GM12878 (cell line): Measurements from ENCODE around the gene GABRB1. TPM values are rescaled to one million over a fixed set of nuclear protein-coding genes. Genes with fewer than 3 reads are reported as not detected.

Experiments used
- ATAC-seq: fragments of 200-7000 bp; cut with Tn5 transposase; 3 replicates; pipeline ENCODE4 v1.9.1; 2020; ENCODE audit warnings: mild to moderate bottlenecking, moderate library complexity
- BruUV-seq: library from RNA; stranded (reverse); fragments of 400-500 nt; replicated peaks from 2 replicates; lab custom pipeline; 2021; lab: Mats Ljungman, UMichigan
- CTCF ChIA-PET: fragments of 300-600 bp; sonication (Branson Sonifier 250); formaldehyde crosslinking; extraction: SDS; loops from one replicate; lab custom pipeline; 2021; ENCODE audit warnings: inconsistent platforms; lab: Yijun Ruan, JAX
- POLR2A ChIA-PET: fragments of 350-600 bp; formaldehyde crosslinking; extraction: SDS; loops from one replicate; lab custom pipeline; 2021; ENCODE audit warnings: inconsistent platforms; lab: Charles Lee
- RAD21 ChIA-PET: fragments of 300-600 bp; sonication (Branson Sonifier 250); formaldehyde crosslinking; loops from one replicate; lab custom pipeline; 2023; ENCODE audit warnings: antibody characterized with exemption; ENCODE audit not compliant: unreplicated experiment; lab: Charles Lee
- SMC1A ChIA-PET: fragments of 300-600 bp; sonication (Branson Sonifier 250); formaldehyde crosslinking; loops from one replicate; lab custom pipeline; 2023; ENCODE audit not compliant: unreplicated experiment, uncharacterized antibody; lab: Charles Lee
- DNase-seq: peaks from one replicate; pipeline ENCODE4 v3.0.0-alpha.2; 2011; ENCODE audit warnings: low read depth, low spot score
- FAIRE-seq: peaks from 3 replicates; lab custom pipeline; 2011; peaks lifted over from hg19 to GRCh38; lab: Jason Lieb, UNC
- H2AFZ ChIP-seq: 2 replicates; pipeline ENCODE4 v1.6.0; 2011; ENCODE audit warnings: low read depth, low read length, control low read depth; ENCODE audit not compliant: control insufficient read depth
- H3K27ac ChIP-seq: 2 replicates; pipeline ENCODE4 v1.5.1; 2011; ENCODE audit warnings: control low read depth; ENCODE audit not compliant: control insufficient read depth, insufficient read depth
- H3K27me3 ChIP-seq, 2 experiments: replicated peaks in 1 of 2; 2 replicates each; pipeline versions ENCODE4 v1.6.0 to v1.6.1; 2011; ENCODE audit warnings: low read length in 1 of 2; ENCODE audit not compliant: control insufficient read depth in 2 of 2, insufficient read depth in 2 of 2
- H3K36me3 ChIP-seq, 2 experiments: 2 replicates each; pipeline ENCODE4 v1.5.1; 2011; ENCODE audit warnings: low read length in 1 of 2; ENCODE audit not compliant: control insufficient read depth in 2 of 2, insufficient read depth in 2 of 2
- H3K4me1 ChIP-seq: 2 replicates; pipeline ENCODE4 v1.6.1; 2011; ENCODE audit warnings: mild to moderate bottlenecking, low read length, moderate library complexity, mixed read lengths; ENCODE audit not compliant: control insufficient read depth, insufficient read depth
- H3K4me2 ChIP-seq: 2 replicates; pipeline ENCODE4 v1.6.0; 2011; ENCODE audit warnings: control low read depth; ENCODE audit not compliant: control insufficient read depth, insufficient read depth
- H3K4me3 ChIP-seq: fragments of 200-600 bp; sonication (generic); 2 replicates; pipeline ENCODE4 v1.5.1; 2016
- H3K79me2 ChIP-seq: 2 replicates; pipeline ENCODE4 v1.6.0; 2011; ENCODE audit warnings: low read length; ENCODE audit not compliant: control insufficient read depth, insufficient read depth
- H3K9ac ChIP-seq: 2 replicates; pipeline ENCODE4 v1.8.0; 2011; ENCODE audit warnings: low read length, control low read depth, mixed read lengths; ENCODE audit not compliant: control insufficient read depth, insufficient read depth
- H3K9me3 ChIP-seq: replicated peaks from 3 replicates; pipeline ENCODE4 v1.5.1; 2011; ENCODE audit warnings: mild to moderate bottlenecking, low read length; ENCODE audit not compliant: control insufficient read depth, insufficient read depth
- H4K20me1 ChIP-seq: 2 replicates; pipeline ENCODE4 v1.6.0; 2011; ENCODE audit not compliant: control insufficient read depth, insufficient read depth
- E4F1 ChIP-seq: fragments of 450-650 bp; IDR thresholded peaks from 2 replicates; pipeline ENCODE4 v1.6.1; 2018; ENCODE audit warnings: borderline replicate concordance, mild to moderate bottlenecking; ENCODE audit not compliant: partially characterized antibody
- HCFC1 ChIP-seq: fragments of 150-350 bp; IDR thresholded peaks from 2 replicates; pipeline ENCODE4 v1.6.1; 2014; ENCODE audit warnings: low read length
- NFYB ChIP-seq: IDR thresholded peaks from 2 replicates; pipeline ENCODE4 v1.6.1; 2011; ENCODE audit warnings: low read depth, mild to moderate bottlenecking, low read length, improper control_type of control experiment, moderate library complexity; ENCODE audit not compliant: insufficient read depth
- PBX3 ChIP-seq: IDR thresholded peaks from 2 replicates; pipeline ENCODE4 v1.6.1; 2011; ENCODE audit warnings: mild to moderate bottlenecking, low read depth, low read length, moderate library complexity; ENCODE audit not compliant: insufficient replicate concordance
- PML ChIP-seq: IDR thresholded peaks from 2 replicates; pipeline ENCODE4 v1.6.1; 2012; ENCODE audit warnings: low read length, inconsistent platforms
- SIN3A ChIP-seq: IDR thresholded peaks from 2 replicates; pipeline ENCODE4 v1.6.1; 2012; ENCODE audit warnings: low read depth, low read length, improper control_type of control experiment
- SMAD5 ChIP-seq: IDR thresholded peaks from 2 replicates; pipeline ENCODE4 v1.6.1; 2016; ENCODE audit warnings: antibody characterized with exemption, low read depth
- SMARCA5 ChIP-seq: fragments of 450-650 bp; IDR thresholded peaks from 2 replicates; pipeline ENCODE4 v1.6.1; 2017; ENCODE audit warnings: mild to moderate bottlenecking
- TBL1XR1 ChIP-seq: IDR thresholded peaks from 2 replicates; pipeline ENCODE4 v1.6.1; 2012; ENCODE audit warnings: low read depth, low read length, improper control_type of control experiment
- TCF12 ChIP-seq: IDR thresholded peaks from 2 replicates; pipeline ENCODE4 v1.6.1; 2011; ENCODE audit warnings: low read depth, mild to moderate bottlenecking, low read length
- ZBTB33 ChIP-seq: fragments of 450-650 bp; IDR thresholded peaks from 2 replicates; pipeline ENCODE4 v1.6.1; 2017; ENCODE audit warnings: mild to moderate bottlenecking
- ZNF24 ChIP-seq: fragments of 450-650 bp; IDR thresholded peaks from 2 replicates; pipeline ENCODE4 v1.6.1; 2017; ENCODE audit warnings: antibody characterized with exemption, mild to moderate bottlenecking
- WGBS: methylation state at CpG from one replicate; pipeline ENCODE4 v1.1.6; 2016; ENCODE audit warnings: low lambda C conversion rate; ENCODE audit not compliant: insufficient replicate concordance, insufficient coverage; ENCODE audit errors: missing lambda C conversion rate; 5-methylcytosine and 5-hydroxymethylcytosine counted together
- in situ Hi-C: fragments of 300-500 bp; cut with MboI; formaldehyde crosslinking; loops from 9 replicates; pipeline ENCODE4 v1.14.3; 2018; ENCODE audit warnings: mixed read lengths
- intact Hi-C: fragments of 100-400 bp; cut with micrococcal nuclease; formaldehyde crosslinking; loops from one replicate; pipeline ENCODE4 v1.14.2; 2022; ENCODE audit not compliant: unreplicated experiment
- polyA plus RNA-seq, 11 experiments: library from polyadenylated mRNA; depleted of rRNA in 4 of 11; unstranded in 6 of 11; stranded (reverse) in 5 of 11; fragments of >200 nt; fragmentation: Nextera tagmentation in 4 of 11; fragmentation: Illumina TruSeq in 1 of 11; extraction: Ambion mirVana in 4 of 11; extraction: Trizol in 1 of 11; gene quantifications; 1 replicate in 1 of 11; 2 replicates in 10 of 11; pipeline versions ENCODE4 v1.2.1 to v1.2.3, GENCODE V29; 2011 to 2016; ENCODE audit warnings: inconsistent platforms in 2 of 11, missing spikeins in 2 of 11, low read depth in 1 of 11
- total RNA-seq, 4 experiments: library from RNA; depleted of rRNA in 3 of 4; stranded (reverse); fragments of >200 nt in 3 of 4; fragmentation: Illumina TruSeq in 1 of 4; extraction: Trizol in 1 of 4; gene quantifications; 2 replicates each; pipeline versions ENCODE4 v1.2.1 to v1.2.3, GENCODE V29; 2013 to 2021

The GABRB1 gene
- total and polyA plus RNA-seq, 10 of the 15 experiments (the other 5 are each of a cell fraction or from before 2014, with no cell fraction given): 0.13 to 0.92 TPM; not detected in 8

DNA sequence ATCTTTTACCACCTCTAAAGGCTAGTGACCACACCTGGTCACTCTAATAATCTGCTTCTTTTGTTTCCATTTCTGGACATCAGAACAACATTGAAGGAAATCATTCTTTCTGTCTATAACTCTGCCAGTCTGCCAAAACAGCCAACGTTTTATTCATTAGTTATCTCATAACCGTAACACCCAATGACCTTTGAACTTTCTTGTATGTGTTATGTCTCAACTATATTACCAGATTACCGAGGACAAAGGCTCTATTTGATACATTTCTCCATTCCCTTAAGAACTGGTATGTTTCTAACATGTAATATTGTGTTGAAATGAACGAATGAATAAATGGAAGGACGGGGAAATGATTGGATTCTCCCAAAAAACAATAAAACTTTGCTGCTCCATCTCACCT lies 152.7 kb downstream of the GABRB1 start:
- H4K20me1 ChIP-seq: no peaks in the 10 kb centered on the region
- no peaks in the 10 kb centered on the region for H3K36me3 ChIP-seq
- in situ Hi-C loops (no loop called here), intact Hi-C loops (no loop called here)
- no peak overlapping the region for H3K27ac ChIP-seq
- ChIA-PET RAD21 (no interaction called here), CTCF (no interaction called here), SMC1A (interaction anchor here (0.6 to 0.8 kb wide), 2 partner anchors 17 to 21 kb away, joined by 3 read pairs; no protein-coding TSS in a partner anchor), POLR2A (no interaction called here)
- WGBS: 1% methylated on average over 5 of the region's 5 CpGs
- no peaks in the 10 kb centered on the region for H3K9me3 ChIP-seq
- H3K9ac ChIP-seq: no peak overlapping the region
- FAIRE-seq: no peak
- H3K4me2 ChIP-seq: no peak overlapping the region
- no peaks in the 10 kb centered on the region for H3K4me1 ChIP-seq
- no peak for TF ChIP-seq ZNF24
- TF ChIP-seq HCFC1: no peak
- no peak for TF ChIP-seq TCF12
- TF ChIP-seq TBL1XR1: no peak
- no peak for TF ChIP-seq ZBTB33
- TF ChIP-seq PML: no peak
- TF ChIP-seq PBX3: no peak
- no peak for TF ChIP-seq SMAD5
- no peak for TF ChIP-seq SIN3A
- no peak for TF ChIP-seq SMARCA5
- no peak for TF ChIP-seq NFYB
- no peak for TF ChIP-seq E4F1
- TF ChIP-seq, all 136 proteins: peak for 0
- no peak overlapping the region for H2AFZ ChIP-seq
- no TSS peak for BruUV-seq
- H3K79me2 ChIP-seq: no peaks in the 10 kb centered on the region
- no peak for DNase-seq
- H3K4me3 ChIP-seq: no peak overlapping the region
- no peak for ATAC-seq
- no peaks in the 10 kb centered on the region for H3K27me3 ChIP-seq
